Suppressor macrophage (primary cell): ENCODE results near the gene TBXA2R.
"Not testable (repeated sequence)": the region's sequence is repeated elsewhere in the genome, so short reads cannot be mapped to it uniquely, and the experiment has no call there.

ENCODE experiments used
- DNase-seq, 4 experiments: peaks; one replicate each; pipeline ENCODE4 v3.0.0-alpha.2; 2020 to 2022

TBXA2R gene

GRCh38 chr19:3604987-3605343 is 1.7 kb downstream of the TBXA2R start:
- peak in 1 of 4 experiments; percentile 20 for DNase-seq

GRCh38 chr19:3604227-3604986 is 2.3 kb downstream of the TBXA2R start:
- DNase-seq = no peak

- peak in 1 of 4 experiments; percentile 1 for DNase-seq
Measured at GRCh38 chr19:3603121-3603811, 3.4 kb downstream of the TBXA2R start.

GRCh38 chr19:3601021-3601420 is 5.7 kb downstream of the TBXA2R start:
- DNase-seq = no peak

- DNase-seq = no peak
Measured at GRCh38 chr19:3599776-3600187, 6.9 kb downstream of the TBXA2R start.

- no peak for DNase-seq
Measured at GRCh38 chr19:3595521-3596061, 11.1 kb downstream of the TBXA2R start.

- DNase-seq = peak in 1 of 4 experiments; percentile 5
Measured at GRCh38 chr19:3593156-3593555, 13.5 kb downstream of the TBXA2R start.

GRCh38 chr19:3591876-3592613 is 14.6 kb downstream of the TBXA2R start:
- DNase-seq = peak in 1 of 4 experiments; percentile 2

- DNase-seq = no peak
Measured at GRCh38 chr19:3590991-3591659, 15.6 kb downstream of the TBXA2R start.

GRCh38 chr19:3589949-3590348 is 16.7 kb downstream of the TBXA2R start:
- DNase-seq = no peak

- no peak for DNase-seq
Measured at GRCh38 chr19:3589439-3589838, 17.2 kb downstream of the TBXA2R start.

GRCh38 chr19:3586707-3587346 is 19.8 kb downstream of the TBXA2R start:
- DNase-seq = no peak

- DNase-seq = peak in 2 of 4 experiments; percentile 57 to 60
Measured at GRCh38 chr19:3586127-3586626, 20.5 kb downstream of the TBXA2R start.

- DNase-seq = peak in 1 of 4 experiments; percentile 55
Measured at GRCh38 chr19:3585301-3586126, 21.2 kb downstream of the TBXA2R start, which contains the start of gene GIPC3. GIPC3 (plus strand) TSS chr19:3585478; CDS start chr19:3585598, 120 bp downstream.

- DNase-seq = not testable (repeated sequence)
Measured at GRCh38 chr19:3584036-3584802, 22.5 kb downstream of the TBXA2R start.

- DNase-seq = not testable (repeated sequence)
Measured at GRCh38 chr19:3581792-3582191, 24.9 kb downstream of the TBXA2R start.

- DNase-seq = peak; percentile 75 to 93 (median 80)
Measured at GRCh38 chr19:3580156-3580934, 26.3 kb downstream of the TBXA2R start.

GRCh38 chr19:3578390-3578789 is 28.3 kb downstream of the TBXA2R start:
- DNase-seq = no peak
